ENCODE results near the gene LSM11.

Gene LSM11

GRCh38 chr5:157778121-157778805, 34.8 kb downstream of the LSM11 start:
- no peak for DNase-seq

GRCh38 chr5:157779221-157779620, 35.7 kb downstream of the LSM11 start:
- no peak for DNase-seq

GRCh38 chr5:157785801-157786200, 42.3 kb downstream of the LSM11 start:
- no peak for DNase-seq

- DNase-seq, result no peak
These were observed 49.8 kb downstream of the LSM11 start for GRCh38 chr5:157793301-157793700.

GRCh38 chr5:157799578-157799977, 56.1 kb downstream of the LSM11 start:
- DNase-seq, result no peak

- DNase-seq, result no peak
These were observed 56.6 kb downstream of the LSM11 start for GRCh38 chr5:157800137-157800536.

- DNase-seq, result no peak
These were observed 59.2 kb downstream of the LSM11 start for GRCh38 chr5:157802736-157803135.

- DNase-seq, result no peak
These were observed 64.5 kb downstream of the LSM11 start for GRCh38 chr5:157808043-157808442.

Data from NCI-H748 treated with DMSO at 0.1 percent for 48 hours (cell line).